ENCODE data around the gene HIVEP3. TPM values are rescaled to one million over a fixed set of nuclear protein-coding genes. Genes with fewer than 3 reads are reported as not detected.

The HIVEP3 gene
- total RNA-seq, 2 donors from 2014 or later: 4.7 to 5.8 TPM

DNA sequence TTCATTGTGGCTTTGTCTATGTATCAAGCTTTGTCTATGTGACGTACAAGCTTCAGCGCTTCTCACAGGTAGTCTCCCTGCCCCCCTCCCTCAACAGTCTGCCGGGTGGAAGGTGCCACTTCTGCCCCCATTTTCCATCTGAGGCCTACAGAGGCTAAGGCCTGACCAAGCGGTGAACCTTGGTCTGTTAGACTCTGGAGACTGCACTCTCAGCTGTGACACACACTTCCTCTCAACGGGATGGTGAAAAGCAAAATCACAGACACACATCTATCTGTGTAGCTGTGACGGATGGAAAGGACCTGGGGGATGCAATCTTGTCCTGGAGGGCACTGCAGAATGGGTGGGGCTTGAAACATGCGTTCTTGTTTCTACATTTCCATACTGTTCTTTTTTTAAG is 281.4 kb downstream of the HIVEP3 start:
- Histone ChIP-seq H3K9me3 (no peaks in the 10 kb centered on the region), H3K36me3 (no peaks in the 10 kb centered on the region), H3K4me3 (no peak overlapping the region), H3K27ac (no peak overlapping the region), H3K4me1 (no peaks in the 10 kb centered on the region), H3K27me3 (no peaks in the 10 kb centered on the region)
- TF ChIP-seq, protein P1, sequence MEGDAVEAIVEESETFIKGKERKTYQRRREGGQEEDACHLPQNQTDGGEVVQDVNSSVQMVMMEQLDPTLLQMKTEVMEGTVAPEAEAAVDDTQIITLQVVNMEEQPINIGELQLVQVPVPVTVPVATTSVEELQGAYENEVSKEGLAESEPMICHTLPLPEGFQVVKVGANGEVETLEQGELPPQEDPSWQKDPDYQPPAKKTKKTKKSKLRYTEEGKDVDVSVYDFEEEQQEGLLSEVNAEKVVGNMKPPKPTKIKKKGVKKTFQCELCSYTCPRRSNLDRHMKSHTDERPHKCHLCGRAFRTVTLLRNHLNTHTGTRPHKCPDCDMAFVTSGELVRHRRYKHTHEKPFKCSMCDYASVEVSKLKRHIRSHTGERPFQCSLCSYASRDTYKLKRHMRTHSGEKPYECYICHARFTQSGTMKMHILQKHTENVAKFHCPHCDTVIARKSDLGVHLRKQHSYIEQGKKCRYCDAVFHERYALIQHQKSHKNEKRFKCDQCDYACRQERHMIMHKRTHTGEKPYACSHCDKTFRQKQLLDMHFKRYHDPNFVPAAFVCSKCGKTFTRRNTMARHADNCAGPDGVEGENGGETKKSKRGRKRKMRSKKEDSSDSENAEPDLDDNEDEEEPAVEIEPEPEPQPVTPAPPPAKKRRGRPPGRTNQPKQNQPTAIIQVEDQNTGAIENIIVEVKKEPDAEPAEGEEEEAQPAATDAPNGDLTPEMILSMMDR (IDR thresholded peaks at IDR 0.05): no peak
- DNase-seq (ENCODE audit: low spot score): no peak

DNA sequence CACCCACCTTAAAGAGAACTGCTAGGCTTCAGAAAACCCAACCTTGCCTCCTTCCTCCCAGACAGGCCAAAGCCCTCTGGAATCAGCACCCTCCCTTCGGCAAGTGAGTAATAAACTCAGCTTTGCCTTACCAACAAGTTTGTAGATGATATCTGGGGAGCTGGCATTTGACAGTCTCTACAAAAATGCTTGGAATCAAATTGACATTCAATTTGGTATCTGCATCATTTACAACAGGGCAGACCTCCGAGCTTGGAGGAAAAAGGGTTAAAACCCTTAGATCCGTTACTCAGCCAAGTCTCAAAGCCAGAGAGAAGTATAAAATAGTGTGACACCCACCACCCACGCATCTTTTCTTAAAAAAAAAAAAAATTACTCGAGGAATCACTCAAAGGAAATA is 285.0 kb downstream of the HIVEP3 start:
- Histone ChIP-seq H3K9me3 (no peaks in the 10 kb centered on the region), H3K27ac (no peak overlapping the region), H3K27me3 (no peaks in the 10 kb centered on the region), H3K4me1 (no peaks in the 10 kb centered on the region), H3K36me3 (no peaks in the 10 kb centered on the region), H3K4me3 (no peak overlapping the region)
- DNase-seq (ENCODE audit: low spot score): no peak
- TF ChIP-seq, protein P1 (IDR thresholded peaks at IDR 0.05): no peak

DNA sequence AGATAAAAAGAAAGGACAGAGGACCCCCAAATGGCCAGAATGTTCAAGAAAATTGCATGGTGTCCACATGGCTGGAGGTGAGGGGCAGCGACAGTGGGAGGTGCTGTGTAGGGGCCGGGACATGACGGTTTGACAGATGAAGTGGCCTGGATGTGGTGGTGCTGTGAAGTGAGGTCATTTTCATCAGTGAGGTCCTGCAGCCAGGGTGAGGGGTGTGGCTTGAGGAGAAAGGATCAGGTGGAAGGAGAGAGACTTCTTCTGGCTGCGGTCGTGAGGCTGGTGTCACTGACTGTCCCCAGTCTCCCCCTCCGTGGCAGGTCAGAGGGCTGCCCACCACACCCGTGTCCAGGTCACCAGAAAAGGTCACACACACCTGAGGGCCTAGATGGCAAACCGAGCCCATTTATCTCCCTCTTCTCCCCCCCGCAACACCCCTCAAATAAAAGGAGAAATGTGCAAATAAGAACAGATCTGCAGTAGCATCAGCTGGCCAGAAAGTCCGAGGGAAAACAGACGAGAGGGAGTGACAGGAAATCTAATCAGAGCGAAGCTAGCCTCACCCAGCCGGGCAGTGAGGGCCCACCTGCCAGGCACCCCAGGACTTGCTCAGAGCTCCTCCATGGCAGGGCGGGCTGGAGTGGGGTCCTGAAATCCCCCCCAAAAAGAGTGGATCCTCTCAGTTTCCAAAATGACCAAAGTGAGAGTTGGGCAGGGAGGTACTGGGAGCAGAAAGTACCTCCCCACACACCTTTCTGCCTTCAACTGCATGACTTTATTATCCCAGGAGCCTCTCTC is 285.7 kb downstream of the HIVEP3 start:
- H3K27ac ChIP-seq: no peak overlapping the region

DNA sequence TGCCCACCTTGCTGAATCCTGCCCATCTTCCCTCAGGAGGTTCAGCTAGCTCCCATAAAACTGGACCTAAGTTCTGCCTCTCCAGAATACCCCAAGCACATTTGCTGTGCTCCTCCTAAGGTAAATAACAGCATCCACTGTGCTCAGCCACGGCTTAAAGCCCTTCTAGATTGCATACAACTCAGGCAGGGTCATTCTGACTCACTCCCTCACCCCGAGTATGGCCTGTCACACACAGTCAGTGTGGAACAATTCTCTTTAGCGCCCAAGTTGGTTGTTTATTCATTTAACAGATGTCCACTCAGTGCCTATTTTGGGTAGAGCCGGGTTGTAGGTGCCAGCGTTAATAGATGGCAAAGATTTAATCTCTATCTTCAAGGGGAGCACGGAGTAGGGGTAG is 286.8 kb downstream of the HIVEP3 start:
- Histone ChIP-seq H3K27ac (no peak overlapping the region), H3K4me1 (no peaks in the 10 kb centered on the region), H3K27me3 (no peaks in the 10 kb centered on the region), H3K36me3 (no peaks in the 10 kb centered on the region), H3K4me3 (no peak overlapping the region), H3K9me3 (no peaks in the 10 kb centered on the region)
- TF ChIP-seq, protein P1 (IDR thresholded peaks at IDR 0.05): no peak
- DNase-seq (ENCODE audit: low spot score): no peak

More for the DNA sequence above, 285.7 kb downstream of the HIVEP3 start:
- TF ChIP-seq, protein P1 (IDR thresholded peaks at IDR 0.05): no peak
- Histone ChIP-seq H3K9me3 (no peaks in the 10 kb centered on the region), H3K27me3 (no peaks in the 10 kb centered on the region), H3K4me1 (no peaks in the 10 kb centered on the region), H3K36me3 (no peaks in the 10 kb centered on the region), H3K4me3 (no peak overlapping the region)
- DNase-seq (ENCODE audit: low spot score): no peak

DNA sequence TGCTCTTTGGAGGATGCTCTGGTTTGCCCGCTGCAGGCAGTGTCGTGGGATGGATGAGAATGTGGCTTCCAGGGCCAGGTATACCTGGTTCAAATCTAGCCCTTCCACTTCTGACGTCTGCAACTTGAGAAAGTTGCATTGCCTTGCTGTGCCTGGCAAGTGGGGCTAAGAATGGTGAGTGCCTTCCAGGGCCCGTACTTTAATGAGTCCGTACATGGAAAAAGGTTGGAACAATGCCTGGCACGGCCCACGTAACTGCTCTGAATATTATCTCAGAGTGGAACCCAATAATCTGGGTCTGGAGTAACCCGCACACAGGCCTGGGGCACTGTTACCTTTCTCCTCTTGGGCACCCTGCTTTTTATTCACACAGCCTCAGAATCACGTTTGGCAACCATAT is 287.6 kb downstream of the HIVEP3 start:
- H3K27ac ChIP-seq: no peak overlapping the region
- no peaks in the 10 kb centered on the region for H3K36me3 ChIP-seq
- TF ChIP-seq, protein P1 (IDR thresholded peaks at IDR 0.05): no peak
- DNase-seq (ENCODE audit: low spot score): no peak
- H3K9me3 ChIP-seq: no peaks in the 10 kb centered on the region
- H3K4me1 ChIP-seq: no peaks in the 10 kb centered on the region
- no peaks in the 10 kb centered on the region for H3K27me3 ChIP-seq
- no peak overlapping the region for H3K4me3 ChIP-seq

DNA sequence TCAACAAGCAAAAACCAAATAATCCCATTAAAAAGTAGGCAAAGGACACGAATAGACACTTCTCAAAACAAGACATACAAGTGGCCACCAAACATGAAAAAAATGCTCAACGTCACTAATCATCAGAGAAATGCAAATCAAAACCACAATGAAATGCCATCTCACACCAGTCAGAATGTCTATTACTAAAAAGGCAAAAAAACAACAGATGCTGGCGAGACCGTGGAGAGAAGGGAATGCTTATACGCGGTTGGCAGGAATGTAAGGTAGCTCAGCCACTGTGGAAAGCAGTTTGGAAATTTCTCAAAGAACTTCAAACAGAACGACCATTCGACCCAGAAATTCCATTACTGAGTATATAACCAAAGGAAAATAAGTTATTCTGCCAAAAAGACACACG is 289.2 kb downstream of the HIVEP3 start:
- H3K27ac ChIP-seq: no peak overlapping the region
- H3K36me3 ChIP-seq: no peaks in the 10 kb centered on the region
- H3K27me3 ChIP-seq: no peaks in the 10 kb centered on the region
- no peaks in the 10 kb centered on the region for H3K4me1 ChIP-seq
- no peak overlapping the region for H3K4me3 ChIP-seq
- TF ChIP-seq, protein P1 (IDR thresholded peaks at IDR 0.05): no peak
- DNase-seq (ENCODE audit: low spot score): no peak
- H3K9me3 ChIP-seq: no peaks in the 10 kb centered on the region

Data from right atrium auricular region (tissue), 2 donors.